CD4-positive, alpha-beta T cell treated with Interleukin-2 at 100 ng/mL for 4 hours (primary cell): ENCODE data around the gene SLC22A5.
"Not testable (repeated sequence)": the region's sequence is repeated elsewhere in the genome, so short reads cannot be mapped to it uniquely, and the experiment has no call there.

Experiments used
- DNase-seq: peaks from one replicate; pipeline ENCODE4 v3.0.0-alpha.2; 2020; ENCODE audit warnings: low spot score

Gene SLC22A5

GRCh38 chr5:132414634-132415378 lies 45.3 kb downstream of the SLC22A5 start:
- no peak for DNase-seq

GRCh38 chr5:132415516-132415915 lies 46.0 kb downstream of the SLC22A5 start:
- DNase-seq: not testable (repeated sequence)

- DNase-seq: no peak
These were observed 46.9 kb downstream of the SLC22A5 start for GRCh38 chr5:132416306-132417009.

DNA sequence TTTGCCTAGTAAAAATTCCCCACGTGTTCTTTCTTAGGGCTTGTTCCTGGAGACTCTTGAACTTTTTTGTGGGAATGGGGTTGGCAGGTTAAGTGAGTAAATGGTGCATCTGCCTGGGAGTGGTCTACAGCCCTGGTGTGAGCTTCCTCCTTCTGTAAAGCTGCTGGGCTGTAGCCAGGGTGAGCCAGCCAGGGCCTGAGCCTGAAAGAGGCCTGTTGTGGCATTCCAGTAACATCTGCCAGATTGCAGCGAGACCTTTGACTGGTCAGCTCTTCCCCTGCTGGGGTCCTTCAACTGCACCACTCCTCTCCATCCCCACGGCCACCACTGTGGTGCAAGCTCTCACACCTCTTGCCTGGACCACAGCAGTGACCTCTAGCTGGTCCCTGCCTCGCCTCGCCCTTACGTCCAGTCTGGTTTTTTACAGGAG lies 47.5 kb downstream of the SLC22A5 start:
- no peak for DNase-seq

- no peak for DNase-seq
These were observed 48.0 kb downstream of the SLC22A5 start for GRCh38 chr5:132417461-132417860.

DNA sequence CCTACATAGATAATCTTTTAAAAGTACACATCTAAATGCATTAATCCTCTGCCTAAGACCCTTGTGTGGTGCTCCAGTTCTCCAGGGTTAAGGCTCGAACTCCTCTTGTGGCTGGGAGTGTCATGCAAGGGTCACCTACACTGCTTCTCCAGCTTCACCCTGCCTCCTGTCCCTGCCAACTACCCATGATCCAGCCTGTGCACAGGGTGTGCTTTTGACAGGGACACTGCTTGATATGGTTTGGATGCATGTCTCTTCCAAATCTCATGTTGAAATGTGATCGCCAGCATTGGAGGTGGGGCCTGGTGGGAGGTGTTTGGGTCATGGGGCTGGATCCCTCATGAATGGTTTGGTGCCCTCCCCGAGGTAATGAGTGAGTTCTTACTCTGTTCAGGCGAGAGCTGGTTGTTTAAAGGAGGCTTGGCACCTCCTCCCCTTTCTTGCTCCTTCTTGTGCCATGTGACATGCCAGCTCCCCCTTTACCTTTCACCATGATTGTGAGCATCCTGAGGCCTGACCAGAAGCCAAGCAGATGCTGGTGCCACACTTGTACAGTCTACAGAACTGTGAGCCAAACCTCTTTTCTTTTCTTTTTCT lies 48.5 kb downstream of the SLC22A5 start:
- no peak for DNase-seq

DNA sequence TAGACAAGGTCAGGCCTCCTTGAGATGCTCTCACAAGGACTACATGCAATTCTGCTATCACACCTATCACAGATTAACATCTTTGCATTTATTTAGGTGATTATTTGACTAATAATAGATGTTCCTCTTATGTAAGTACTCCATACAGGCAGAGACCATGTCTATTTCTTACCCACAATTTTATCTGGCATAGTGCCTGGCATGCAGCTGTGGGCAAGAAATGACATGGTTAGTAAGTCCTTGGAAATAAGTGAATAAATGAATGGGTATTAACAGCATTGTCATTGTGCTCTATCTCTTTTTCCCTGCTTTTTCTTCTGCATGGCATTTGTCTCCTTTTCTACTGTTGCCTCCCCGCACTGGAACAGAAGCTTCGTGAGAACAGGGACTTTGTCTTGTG lies 49.4 kb downstream of the SLC22A5 start:
- no peak for DNase-seq

- peak; percentile 65 for DNase-seq
These were observed 50.3 kb downstream of the SLC22A5 start for GRCh38 chr5:132419502-132420468.

GRCh38 chr5:132420706-132421272 lies 51.3 kb downstream of the SLC22A5 start:
- DNase-seq: peak; percentile 43

DNA sequence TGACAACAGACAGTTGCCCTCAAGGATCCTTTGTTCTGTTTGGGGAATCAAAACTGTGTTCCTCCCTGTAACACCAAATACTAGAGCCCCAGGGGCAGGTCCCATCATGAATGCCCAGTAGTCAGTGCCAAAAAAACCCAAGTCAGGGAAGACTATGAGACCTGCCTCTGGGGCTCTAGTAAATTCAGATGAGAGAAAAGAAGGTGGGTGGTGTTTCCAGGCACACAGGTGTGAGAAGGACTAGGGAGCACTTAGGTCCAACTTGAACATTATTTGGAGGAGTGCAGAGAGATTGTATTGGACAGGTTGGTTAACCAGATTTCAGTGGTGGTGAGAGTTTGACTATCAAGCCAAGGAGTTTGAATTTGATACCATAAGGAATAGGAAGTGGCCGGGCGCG lies 52.0 kb downstream of the SLC22A5 start:
- DNase-seq: no peak

GRCh38 chr5:132422720-132423437 lies 53.4 kb downstream of the SLC22A5 start:
- DNase-seq: no peak

GRCh38 chr5:132423438-132423898 lies 54.0 kb downstream of the SLC22A5 start:
- DNase-seq: no peak

DNA sequence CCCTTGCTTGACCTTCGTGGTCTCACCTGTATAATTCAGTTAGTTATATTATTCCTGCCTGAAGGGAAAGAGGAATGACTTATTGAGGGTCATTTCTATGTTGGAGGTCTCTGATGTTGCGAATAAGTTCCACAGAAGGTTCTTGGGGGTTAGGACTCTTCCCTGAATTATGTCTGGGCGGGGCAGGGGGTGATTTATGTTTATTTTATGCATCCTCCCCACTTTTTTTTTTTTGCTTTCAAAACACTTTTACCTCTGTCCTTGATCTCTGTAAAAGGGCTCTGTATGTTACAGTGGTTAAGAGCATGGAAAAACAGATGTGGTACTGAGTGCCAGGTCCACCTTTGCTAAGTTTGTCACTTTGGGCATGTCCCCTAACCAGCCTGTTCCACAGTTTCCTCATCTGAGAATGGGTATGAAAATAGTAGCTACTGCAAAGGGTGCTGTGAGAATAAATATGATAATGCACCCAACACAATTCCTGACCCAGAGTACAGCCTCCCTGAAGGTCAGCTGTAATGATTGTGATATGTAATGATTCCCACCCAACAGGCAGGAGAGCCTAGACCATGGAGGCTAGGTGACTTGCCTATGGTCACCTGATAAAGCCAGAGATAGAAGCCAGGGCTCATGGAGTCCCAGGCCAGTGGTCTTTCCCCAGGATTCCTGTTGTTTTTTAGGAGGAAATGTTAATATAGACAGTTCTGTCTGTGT lies 54.8 kb downstream of the SLC22A5 start:
- no peak for DNase-seq

DNA sequence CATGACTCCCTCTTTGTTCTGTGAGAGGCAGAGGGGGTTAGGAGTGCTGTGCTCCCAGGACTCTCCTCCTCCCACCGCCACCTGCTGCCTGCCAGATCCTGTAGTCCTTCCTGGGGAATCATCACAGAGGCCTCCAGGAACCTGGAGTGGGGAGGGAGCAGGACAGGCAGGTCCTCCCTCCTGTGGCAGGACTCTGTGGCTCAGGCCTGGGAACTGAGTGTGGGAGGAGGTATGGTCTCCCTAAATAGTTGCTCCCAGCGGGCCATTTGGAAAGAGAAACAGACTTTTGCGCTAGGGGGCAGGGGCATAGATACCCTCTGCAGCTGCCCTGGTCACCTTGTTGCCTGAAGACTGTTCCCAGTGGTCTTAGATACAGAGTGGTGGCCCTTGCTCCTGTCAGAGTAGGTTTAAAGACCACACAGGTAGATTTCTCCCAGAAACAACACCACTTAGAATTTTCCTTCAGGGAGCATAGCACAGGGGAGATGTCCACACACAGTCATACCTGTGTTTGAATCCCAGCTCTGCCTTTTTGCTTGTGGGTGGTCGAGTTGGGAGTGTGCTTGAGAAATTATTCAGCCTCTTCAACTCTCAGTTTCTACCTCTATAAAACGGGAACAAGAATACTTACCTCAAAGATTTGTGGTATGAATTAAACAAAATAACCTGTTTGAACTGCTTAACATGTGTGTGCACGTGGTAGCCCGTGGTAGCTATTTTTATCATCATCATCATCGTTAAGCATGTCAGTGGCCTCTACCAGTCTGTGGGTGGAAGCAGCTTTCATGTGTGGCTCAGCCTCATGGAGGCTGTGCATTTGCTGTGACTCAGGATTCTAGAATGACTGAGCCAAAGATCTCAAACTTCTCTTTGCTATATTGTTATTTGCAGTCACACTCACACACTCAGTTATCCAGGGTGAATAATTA lies 55.8 kb downstream of the SLC22A5 start:
- peak; percentile 89 for DNase-seq

- no peak for DNase-seq
These were observed 56.5 kb downstream of the SLC22A5 start for GRCh38 chr5:132425975-132426524.

DNA sequence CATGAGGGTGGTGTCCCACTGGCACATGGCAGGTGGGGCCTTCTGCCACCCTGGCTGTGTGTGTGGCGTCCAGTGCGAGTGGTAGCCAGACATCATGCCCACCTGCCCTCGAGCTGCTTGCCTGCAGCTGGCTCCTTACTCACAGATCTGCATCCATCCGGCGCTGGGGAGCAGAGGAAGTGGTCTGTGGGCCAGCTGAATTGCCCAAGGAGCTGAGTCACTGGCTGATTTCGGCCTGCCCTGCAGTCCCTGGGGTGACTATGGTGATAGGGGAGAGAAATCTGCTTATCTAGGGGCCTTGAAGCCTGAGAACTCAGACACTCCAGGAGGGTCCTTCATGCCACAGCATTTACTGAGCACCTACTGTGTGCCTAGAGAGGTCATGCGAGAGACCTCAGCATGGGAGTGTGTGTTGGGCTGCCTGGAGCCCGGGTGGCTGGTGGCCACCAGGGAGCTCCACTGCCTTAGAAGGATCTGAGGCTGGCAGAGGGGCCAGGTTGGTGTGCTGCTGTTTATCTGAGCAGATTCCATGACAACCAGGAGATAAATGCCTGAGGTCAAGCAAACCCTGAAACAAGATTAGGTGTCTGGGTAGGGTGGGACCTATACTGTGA lies 57.1 kb downstream of the SLC22A5 start:
- peak; percentile 74 for DNase-seq

- DNase-seq: peak; percentile 75
These were observed 58.0 kb downstream of the SLC22A5 start for GRCh38 chr5:132427281-132428146.
